PFSK-1 (cell line): ENCODE data around the gene DEPDC4.

Experiments used
- FOXP2 ChIP-seq: optimal IDR thresholded peaks from 2 replicates; pipeline ENCODE3; 2011; ENCODE audit warnings: borderline replicate concordance, control low read depth, inconsistent platforms; ENCODE audit not compliant: insufficient read depth; ENCODE audit errors: extremely low read length, extremely low read depth
- POLR2AphosphoS5 ChIP-seq: IDR thresholded peaks from 2 replicates; pipeline ENCODE4 v1.6.1; 2012; ENCODE audit warnings: low read depth, mild to moderate bottlenecking, control low read depth, low read length, moderate library complexity
- SIN3A ChIP-seq: IDR thresholded peaks from 2 replicates; pipeline ENCODE4 v1.6.1; 2012; ENCODE audit warnings: mild to moderate bottlenecking, low read length, moderate library complexity, borderline replicate concordance; ENCODE audit not compliant: insufficient read depth
- TAF1 ChIP-seq: IDR thresholded peaks from 2 replicates; pipeline ENCODE4 v1.6.1; 2012; ENCODE audit warnings: low read length, control low read depth, borderline replicate concordance; ENCODE audit not compliant: insufficient read depth
- TF ChIP-seq, protein P1 (sequence below), 2 experiments: IDR thresholded peaks; 2 replicates each; pipeline versions ENCODE4 v1.6.1 to v1.8.0; 2011 to 2012; ENCODE audit warnings: low read depth in 2 of 2, low read length in 2 of 2, control low read depth in 1 of 2, inconsistent platforms in 1 of 2, mild to moderate bottlenecking in 1 of 2, moderate library complexity in 1 of 2; ENCODE audit not compliant: insufficient read depth in 1 of 2

DNA sequence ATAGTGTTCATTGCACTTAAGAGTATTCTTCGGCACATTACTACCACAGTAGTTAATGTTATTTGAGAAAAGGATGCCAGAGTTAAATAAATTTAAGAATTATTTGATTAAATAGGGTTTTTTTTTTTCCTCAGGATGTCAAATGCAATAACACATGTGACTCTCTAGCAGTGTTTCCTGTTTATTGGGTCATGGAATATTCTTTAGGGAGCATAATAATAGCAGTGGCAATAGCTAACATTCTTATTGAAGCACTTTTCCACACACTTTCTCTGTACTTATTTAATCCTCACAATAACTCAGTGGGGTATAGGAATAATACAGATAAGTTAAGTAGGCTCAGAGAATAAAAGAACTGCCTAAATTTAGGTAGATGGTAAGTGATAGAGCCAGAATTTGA is 44.4 kb upstream of the DEPDC4 start:
- TF ChIP-seq SIN3A (no peak), TAF1 (no peak), POLR2AphosphoS5 (no peak), FOXP2 (no peak)
- TF ChIP-seq, protein P1, sequence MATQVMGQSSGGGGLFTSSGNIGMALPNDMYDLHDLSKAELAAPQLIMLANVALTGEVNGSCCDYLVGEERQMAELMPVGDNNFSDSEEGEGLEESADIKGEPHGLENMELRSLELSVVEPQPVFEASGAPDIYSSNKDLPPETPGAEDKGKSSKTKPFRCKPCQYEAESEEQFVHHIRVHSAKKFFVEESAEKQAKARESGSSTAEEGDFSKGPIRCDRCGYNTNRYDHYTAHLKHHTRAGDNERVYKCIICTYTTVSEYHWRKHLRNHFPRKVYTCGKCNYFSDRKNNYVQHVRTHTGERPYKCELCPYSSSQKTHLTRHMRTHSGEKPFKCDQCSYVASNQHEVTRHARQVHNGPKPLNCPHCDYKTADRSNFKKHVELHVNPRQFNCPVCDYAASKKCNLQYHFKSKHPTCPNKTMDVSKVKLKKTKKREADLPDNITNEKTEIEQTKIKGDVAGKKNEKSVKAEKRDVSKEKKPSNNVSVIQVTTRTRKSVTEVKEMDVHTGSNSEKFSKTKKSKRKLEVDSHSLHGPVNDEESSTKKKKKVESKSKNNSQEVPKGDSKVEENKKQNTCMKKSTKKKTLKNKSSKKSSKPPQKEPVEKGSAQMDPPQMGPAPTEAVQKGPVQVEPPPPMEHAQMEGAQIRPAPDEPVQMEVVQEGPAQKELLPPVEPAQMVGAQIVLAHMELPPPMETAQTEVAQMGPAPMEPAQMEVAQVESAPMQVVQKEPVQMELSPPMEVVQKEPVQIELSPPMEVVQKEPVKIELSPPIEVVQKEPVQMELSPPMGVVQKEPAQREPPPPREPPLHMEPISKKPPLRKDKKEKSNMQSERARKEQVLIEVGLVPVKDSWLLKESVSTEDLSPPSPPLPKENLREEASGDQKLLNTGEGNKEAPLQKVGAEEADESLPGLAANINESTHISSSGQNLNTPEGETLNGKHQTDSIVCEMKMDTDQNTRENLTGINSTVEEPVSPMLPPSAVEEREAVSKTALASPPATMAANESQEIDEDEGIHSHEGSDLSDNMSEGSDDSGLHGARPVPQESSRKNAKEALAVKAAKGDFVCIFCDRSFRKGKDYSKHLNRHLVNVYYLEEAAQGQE (IDR thresholded peaks at IDR 0.05; ENCODE audit: insufficient read depth in 1 of 2, low read depth in 2 of 2, low read length in 2 of 2), result no peak
